Lower leg skin (tissue), 3 donors: ENCODE measurements around the gene SUSD4.

Experiments used
- POLR2A ChIP-seq, 2 donors: fragments of 450-650 bp; IDR thresholded peaks; one replicate each; pipeline ENCODE4 v1.6.1; 2016 to 2017; ENCODE audit warnings: antibody characterized with exemption in 2 of 2, mild to moderate bottlenecking in 1 of 2, moderate library complexity in 1 of 2
- TF ChIP-seq, protein P1 (sequence below), 3 donors: fragments of 450-650 bp; IDR thresholded peaks; one replicate each; pipeline ENCODE4 v1.5.1; 2016; ENCODE audit warnings: antibody characterized with exemption in 3 of 3, mild to moderate bottlenecking in 3 of 3, moderate library complexity in 2 of 3

DNA sequence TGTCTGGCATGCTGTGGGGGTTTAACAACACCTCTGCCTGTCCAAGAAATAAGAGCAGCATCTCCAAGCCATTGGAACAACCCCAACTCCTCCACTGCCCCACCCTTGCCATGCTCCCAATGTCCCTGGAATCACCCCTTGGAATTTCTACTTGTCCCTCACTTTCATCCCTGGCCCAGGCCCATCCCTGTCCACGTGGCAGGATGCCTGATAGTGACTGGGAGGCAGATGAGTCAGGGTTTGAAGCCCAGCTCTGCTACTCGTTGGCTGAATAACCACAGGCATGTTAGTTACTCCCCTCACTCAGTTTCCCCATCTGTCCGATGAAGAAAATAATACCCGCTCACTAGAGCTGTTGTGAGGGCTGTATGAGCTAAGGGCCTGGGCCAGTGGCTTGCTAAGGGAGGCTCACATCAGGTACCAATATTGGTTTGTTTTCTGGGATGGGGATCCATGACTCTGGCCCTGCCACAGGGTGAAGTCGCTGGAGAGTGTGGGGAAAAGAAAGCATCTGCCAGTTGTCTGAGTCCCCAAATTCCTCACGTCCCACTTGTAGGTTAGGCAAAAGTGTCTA is 121.5 kb downstream of the SUSD4 start:
- TF ChIP-seq, protein P1, sequence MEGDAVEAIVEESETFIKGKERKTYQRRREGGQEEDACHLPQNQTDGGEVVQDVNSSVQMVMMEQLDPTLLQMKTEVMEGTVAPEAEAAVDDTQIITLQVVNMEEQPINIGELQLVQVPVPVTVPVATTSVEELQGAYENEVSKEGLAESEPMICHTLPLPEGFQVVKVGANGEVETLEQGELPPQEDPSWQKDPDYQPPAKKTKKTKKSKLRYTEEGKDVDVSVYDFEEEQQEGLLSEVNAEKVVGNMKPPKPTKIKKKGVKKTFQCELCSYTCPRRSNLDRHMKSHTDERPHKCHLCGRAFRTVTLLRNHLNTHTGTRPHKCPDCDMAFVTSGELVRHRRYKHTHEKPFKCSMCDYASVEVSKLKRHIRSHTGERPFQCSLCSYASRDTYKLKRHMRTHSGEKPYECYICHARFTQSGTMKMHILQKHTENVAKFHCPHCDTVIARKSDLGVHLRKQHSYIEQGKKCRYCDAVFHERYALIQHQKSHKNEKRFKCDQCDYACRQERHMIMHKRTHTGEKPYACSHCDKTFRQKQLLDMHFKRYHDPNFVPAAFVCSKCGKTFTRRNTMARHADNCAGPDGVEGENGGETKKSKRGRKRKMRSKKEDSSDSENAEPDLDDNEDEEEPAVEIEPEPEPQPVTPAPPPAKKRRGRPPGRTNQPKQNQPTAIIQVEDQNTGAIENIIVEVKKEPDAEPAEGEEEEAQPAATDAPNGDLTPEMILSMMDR (IDR thresholded peaks at IDR 0.05): no peak
- no peak for TF ChIP-seq POLR2A (IDR thresholded peaks at IDR 0.05)
